K562 (cell line): ENCODE results near the gene UTP14A. TPM values are rescaled to one million over a fixed set of nuclear protein-coding genes. Genes with fewer than 3 reads are reported as not detected.

Source experiments
- ATAC-seq: fragments of 200-7000 bp; cut with Tn5 transposase; 3 replicates; pipeline ENCODE4 v1.9.1; 2020; ENCODE audit warnings: moderate library complexity
- BruUV-seq: library from RNA; stranded (reverse); fragments of 400-500 nt; replicated peaks from 2 replicates; lab custom pipeline; 2021; lab: Mats Ljungman, UMichigan
- CTCF ChIA-PET: fragments of 300-600 bp; formaldehyde crosslinking; extraction: SDS; loops from one replicate; lab custom pipeline; 2021; ENCODE audit warnings: low intra/inter-chr PET ratio; lab: Yijun Ruan, JAX
- POLR2A ChIA-PET: fragments of 300-600, 350-650 bp; sonication (Branson Sonifier 250); formaldehyde crosslinking; extraction: SDS; loops from one replicate; lab custom pipeline; 2021; ENCODE audit warnings: antibody characterized with exemption, inconsistent platforms; lab: Yijun Ruan, JAX
- DNase-seq, 4 experiments: peaks; one replicate each; pipeline versions ENCODE4 v3.0.0 to v3.0.0-alpha.2; 2011 to 2018; ENCODE audit warnings: low spot score in 3 of 4, mixed read lengths in 3 of 4; ENCODE audit errors: extremely low read depth in 1 of 4
- FAIRE-seq: peaks from 2 replicates; lab custom pipeline; 2011; peaks lifted over from hg19 to GRCh38; lab: Jason Lieb, UNC
- H2AFZ ChIP-seq: 2 replicates; pipeline ENCODE4 v1.6.0; 2011; ENCODE audit warnings: low read depth, low read length, control low read depth, inconsistent platforms
- H3K27ac ChIP-seq: fragments of 200-600 bp; 3 replicates; pipeline ENCODE4 v1.8.0; 2011; ENCODE audit warnings: low read depth, mild to moderate bottlenecking, control low read depth, inconsistent platforms, low read length, moderate library complexity, mixed read lengths; ENCODE audit errors: extremely low read depth
- H3K27me3 ChIP-seq, 2 experiments: fragments of 300-600 bp in 1 of 2; 2 replicates in 1 of 2; 3 replicates in 1 of 2; pipeline versions ENCODE4 v1.6.0 to v1.8.0; 2011; ENCODE audit warnings: inconsistent platforms in 2 of 2, low read length in 2 of 2, mild to moderate bottlenecking in 1 of 2, mixed read lengths in 1 of 2, moderate library complexity in 1 of 2; ENCODE audit not compliant: control insufficient read depth in 2 of 2, insufficient read depth in 2 of 2
- H3K36me3 ChIP-seq: fragments of 300-600 bp; 3 replicates; pipeline ENCODE4 v1.8.0; 2011; ENCODE audit warnings: mild to moderate bottlenecking, low read length, inconsistent platforms; ENCODE audit not compliant: control insufficient read depth, insufficient read depth
- H3K4me1 ChIP-seq, 2 experiments: fragments of 200-600 bp in 1 of 2; replicated peaks in 1 of 2; 2 replicates in 1 of 2; 3 replicates in 1 of 2; pipeline versions ENCODE4 v1.5.1 to v1.8.0; 2011; ENCODE audit warnings: inconsistent platforms in 2 of 2, low read length in 2 of 2, mild to moderate bottlenecking in 1 of 2, mixed read lengths in 1 of 2, moderate library complexity in 1 of 2; ENCODE audit not compliant: control insufficient read depth in 2 of 2, insufficient read depth in 2 of 2
- H3K4me2 ChIP-seq: 2 replicates; pipeline ENCODE4 v1.6.1; 2011; ENCODE audit warnings: low read length, control low read depth, inconsistent platforms, mixed read lengths; ENCODE audit not compliant: insufficient read depth
- H3K4me3 ChIP-seq: fragments of 200-600 bp; sonication (generic), shearing (Covaris generic); 2 replicates; pipeline ENCODE4 v1.5.1; 2016; ENCODE audit warnings: control low read depth, inconsistent platforms
- H3K79me2 ChIP-seq: fragments of 200-600 bp; 3 replicates; pipeline ENCODE4 v1.8.0; 2011; ENCODE audit warnings: low read length, inconsistent platforms; ENCODE audit not compliant: control insufficient read depth, insufficient read depth
- H3K9ac ChIP-seq, 2 experiments: 2 replicates each; pipeline versions ENCODE4 v1.6.0 to v1.6.1; 2011; ENCODE audit warnings: low read depth in 2 of 2, low read length in 2 of 2, control low read depth in 1 of 2, inconsistent platforms in 1 of 2, mild to moderate bottlenecking in 1 of 2, mixed read lengths in 1 of 2; ENCODE audit not compliant: insufficient read depth in 1 of 2
- H3K9me1 ChIP-seq: one replicate; pipeline ENCODE4 v1.6.0; 2011; ENCODE audit warnings: inconsistent platforms, mild to moderate bottlenecking, low read length, moderate library complexity; ENCODE audit not compliant: control insufficient read depth, insufficient read depth
- H3K9me3 ChIP-seq: replicated peaks from 2 replicates; pipeline ENCODE4 v1.5.1; 2011; ENCODE audit warnings: low read depth, low read length, inconsistent platforms; ENCODE audit not compliant: control insufficient read depth, insufficient read depth
- H4K20me1 ChIP-seq: replicated peaks from 2 replicates; pipeline ENCODE4 v1.6.1; 2011; ENCODE audit warnings: low read length, inconsistent platforms, mixed read lengths; ENCODE audit not compliant: control insufficient read depth, insufficient read depth
- ARID2 ChIP-seq: fragments of 450-650 bp; IDR thresholded peaks from 2 replicates; pipeline ENCODE4 v1.6.1; 2017; ENCODE audit warnings: antibody characterized with exemption, mild to moderate bottlenecking
- CEBPZ ChIP-seq: fragments of 150-350 bp; IDR thresholded peaks from 2 replicates; pipeline ENCODE4 v1.6.1; 2014; ENCODE audit warnings: low read depth, mild to moderate bottlenecking, low read length, borderline replicate concordance
- ETV1 ChIP-seq: fragments of 450-650 bp; conservative IDR thresholded peaks from 2 replicates; pipeline ENCODE4 v1.6.1; 2016; ENCODE audit warnings: missing genetic modification characterization, control low read depth, low read depth, missing compliant biosample characterization
- GABPB2 ChIP-seq: fragments of 250-450 bp; sonication (Bioruptor Pico); conservative IDR thresholded peaks from 2 replicates; pipeline ENCODE4 v1.5.1; 2021; ENCODE audit warnings: mild to moderate bottlenecking
- HNRNPL ChIP-seq: fragments of 200-400 bp; formaldehyde crosslinking; IDR thresholded peaks from 2 replicates; pipeline ENCODE4 v1.6.1; 2017; ENCODE audit warnings: low read depth, mild to moderate bottlenecking, low read length
- MECOM ChIP-seq: fragments of 250-450 bp; sonication (Bioruptor Pico); IDR thresholded peaks from 2 replicates; pipeline ENCODE4 v1.8.0; 2022; ENCODE audit warnings: inconsistent platforms
- POLR2G ChIP-seq: fragments of 200-400 bp; formaldehyde crosslinking; IDR thresholded peaks from 2 replicates; pipeline ENCODE4 v1.6.1; 2017; ENCODE audit warnings: low read depth, mild to moderate bottlenecking, antibody characterized with exemption, low read length, moderate library complexity
- RFX1 ChIP-seq: fragments of 450-650 bp; IDR thresholded peaks from 2 replicates; pipeline ENCODE4 v1.6.1; 2016; ENCODE audit warnings: mild to moderate bottlenecking, moderate library complexity
- SIN3B ChIP-seq: fragments of 450-650 bp; IDR thresholded peaks from 2 replicates; pipeline ENCODE4 v1.6.1; 2017; ENCODE audit warnings: low read depth, mild to moderate bottlenecking, moderate library complexity
- SREBF2 ChIP-seq: sonication (generic); formaldehyde crosslinking; IDR thresholded peaks from 2 replicates; pipeline ENCODE4 v1.4.0; 2020; ENCODE audit warnings: mild to moderate bottlenecking, missing genetic modification reagents
- TCFL5 ChIP-seq: fragments of 250-450 bp; sonication (Bioruptor Pico); conservative IDR thresholded peaks from 2 replicates; pipeline ENCODE4 v1.6.1; 2021; ENCODE audit warnings: mild to moderate bottlenecking, moderate library complexity, matching md5 sums
- ZBTB8A ChIP-seq: fragments of 450-650 bp; IDR thresholded peaks from 2 replicates; pipeline ENCODE4 v1.6.1; 2018; ENCODE audit warnings: mild to moderate bottlenecking, moderate library complexity; ENCODE audit not compliant: partially characterized antibody
- ZC3H11A ChIP-seq: IDR thresholded peaks from 2 replicates; pipeline ENCODE4 v1.6.1; 2012; ENCODE audit warnings: low read depth, low read length, improper control_type of control experiment
- ZNF592 ChIP-seq: fragments of 450-650 bp; IDR thresholded peaks from 2 replicates; pipeline ENCODE4 v1.6.1; 2017; ENCODE audit warnings: antibody characterized with exemption, mild to moderate bottlenecking
- WGBS: fragments of 100-300 bp; shearing (Covaris generic); methylation state at CpG from one replicate; pipeline ENCODE4 v1.1.6; 2016; ENCODE audit warnings: low coverage, mixed read lengths; ENCODE audit not compliant: insufficient coverage; ENCODE audit errors: missing lambda C conversion rate; 5-methylcytosine and 5-hydroxymethylcytosine counted together
- in situ Hi-C: fragments of 300-500 bp; cut with MboI; formaldehyde crosslinking; loops from 4 replicates; pipeline ENCODE4 v1.15.0; 2018; ENCODE audit warnings: inconsistent platforms, mixed read lengths
- intact Hi-C: fragments of 100-400 bp; cut with micrococcal nuclease; formaldehyde crosslinking; loops from 2 replicates; pipeline ENCODE4 v1.14.2; 2022
- polyA plus RNA-seq, 8 experiments: library from polyadenylated mRNA; depleted of rRNA in 4 of 8; stranded (reverse) in 5 of 8; unstranded in 3 of 8; fragments of >200 nt; fragmentation: Nextera tagmentation in 2 of 8; fragmentation: Illumina TruSeq in 1 of 8; extraction: Ambion mirVana in 2 of 8; extraction: Trizol in 1 of 8; gene quantifications; 2 replicates each; pipeline versions ENCODE4 v1.2.1 to v1.2.3, GENCODE V29; 2011 to 2014; ENCODE audit warnings: inconsistent platforms in 1 of 8, missing spikeins in 1 of 8
- total RNA-seq, 7 experiments: library from RNA; depleted of rRNA in 6 of 7; stranded (reverse); fragments of >200 nt in 6 of 7; fragmentation: Illumina TruSeq in 2 of 7; extraction: Trizol in 2 of 7; gene quantifications; 2 replicates each; pipeline versions ENCODE4 v1.2.1 to v1.2.3, GENCODE V29; 2011 to 2021; ENCODE audit warnings: low replicate concordance in 1 of 7
- TF ChIP-seq, protein P1 (sequence below): fragments of 250-450 bp; sonication (Bioruptor Pico); IDR thresholded peaks from 2 replicates; pipeline ENCODE4 v1.4.0; 2020; ENCODE audit warnings: mild to moderate bottlenecking, moderate library complexity

Gene UTP14A
- total and polyA plus RNA-seq, 9 of the 15 experiments (the other 6 are each of a cell fraction or from before 2014, with no cell fraction given), result 30.5 to 91.0 (median 64.1) TPM

DNA sequence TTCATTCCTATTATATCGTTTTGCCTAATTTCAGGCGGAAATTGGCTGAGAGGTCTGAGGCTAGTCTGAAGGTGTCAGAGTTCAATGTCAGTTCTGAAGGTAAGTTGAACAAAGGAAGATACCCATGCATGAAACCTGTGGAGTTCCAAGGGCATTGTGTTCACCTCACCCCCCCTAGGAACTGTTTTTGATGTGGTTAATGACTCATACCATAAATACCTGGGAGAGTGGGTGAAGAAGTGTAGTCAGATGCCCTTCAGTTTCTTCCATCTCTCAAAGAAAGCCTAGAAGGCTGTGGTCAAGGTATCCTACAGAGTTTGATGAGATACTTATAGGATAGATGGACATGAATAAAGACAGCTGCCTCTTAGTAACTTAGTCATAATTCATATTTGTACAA, 2.7 kb downstream of the UTP14A start:
- intact Hi-C loops, result loop anchor here (5.0 to 10.0 kb wide), 2 partner anchors 66 to 154 kb away; partner anchors contain the start of gene ZDHHC9
- Histone ChIP-seq H3K9ac (no peak overlapping the region), H3K4me3 (no peak overlapping the region), H3K9me3 (no peaks in the 10 kb centered on the region), H3K36me3 (peaks cover 60% of the 10 kb centered on the region), H3K4me2 (no peak overlapping the region), H3K4me1 (peaks cover 0 to 6% of the 10 kb centered on the region in 2 experiments; a peak in 2 of 5 replicates), H3K27ac (no peak overlapping the region), H3K79me2 (peaks cover 31% of the 10 kb centered on the region), H3K27me3 (no peaks in the 10 kb centered on the region), H4K20me1 (no peaks in the 10 kb centered on the region), H2AFZ (no peak overlapping the region), H3K9me1 (no peaks in the 10 kb centered on the region)
- BruUV-seq, result no TSS peak
- in situ Hi-C loops, result no loop called here
- ATAC-seq, result no peak
- ChIA-PET CTCF (no interaction called here), POLR2A (no interaction called here)
- FAIRE-seq, result no peak
- DNase-seq, result no peak
- WGBS, result no CpG with 5 or more reads among the region's 2 CpGs
- TF ChIP-seq GABPB2 (CRISPR knock-in tag), result no peak
- TF ChIP-seq SIN3B, result no peak
- TF ChIP-seq ETV1 (tag), result no peak
- TF ChIP-seq, protein P1, sequence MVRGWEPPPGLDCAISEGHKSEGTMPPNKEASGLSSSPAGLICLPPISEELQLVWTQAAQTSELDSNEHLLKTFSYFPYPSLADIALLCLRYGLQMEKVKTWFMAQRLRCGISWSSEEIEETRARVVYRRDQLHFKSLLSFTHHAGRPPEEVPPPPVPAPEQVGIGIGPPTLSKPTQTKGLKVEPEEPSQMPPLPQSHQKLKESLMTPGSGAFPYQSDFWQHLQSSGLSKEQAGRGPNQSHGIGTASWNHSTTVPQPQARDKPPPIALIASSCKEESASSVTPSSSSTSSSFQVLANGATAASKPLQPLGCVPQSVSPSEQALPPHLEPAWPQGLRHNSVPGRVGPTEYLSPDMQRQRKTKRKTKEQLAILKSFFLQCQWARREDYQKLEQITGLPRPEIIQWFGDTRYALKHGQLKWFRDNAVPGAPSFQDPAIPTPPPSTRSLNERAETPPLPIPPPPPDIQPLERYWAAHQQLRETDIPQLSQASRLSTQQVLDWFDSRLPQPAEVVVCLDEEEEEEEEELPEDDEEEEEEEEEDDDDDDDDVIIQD (CRISPR knock-in tag), result no peak
- no peak for TF ChIP-seq POLR2G
- TF ChIP-seq ZC3H11A, result no peak
- TF ChIP-seq HNRNPL, result no peak
- TF ChIP-seq CEBPZ, result no peak
- TF ChIP-seq SREBF2 (CRISPR knock-in tag), result no peak
- TF ChIP-seq ZBTB8A, result no peak
- no peak for TF ChIP-seq RFX1
- no peak for TF ChIP-seq ZNF592
- TF ChIP-seq TCFL5 (CRISPR knock-in tag), result no peak
- no peak for TF ChIP-seq ARID2
- TF ChIP-seq MECOM (CRISPR knock-in tag), result no peak
